ENCODE data around the gene KATNB1.

DNA sequence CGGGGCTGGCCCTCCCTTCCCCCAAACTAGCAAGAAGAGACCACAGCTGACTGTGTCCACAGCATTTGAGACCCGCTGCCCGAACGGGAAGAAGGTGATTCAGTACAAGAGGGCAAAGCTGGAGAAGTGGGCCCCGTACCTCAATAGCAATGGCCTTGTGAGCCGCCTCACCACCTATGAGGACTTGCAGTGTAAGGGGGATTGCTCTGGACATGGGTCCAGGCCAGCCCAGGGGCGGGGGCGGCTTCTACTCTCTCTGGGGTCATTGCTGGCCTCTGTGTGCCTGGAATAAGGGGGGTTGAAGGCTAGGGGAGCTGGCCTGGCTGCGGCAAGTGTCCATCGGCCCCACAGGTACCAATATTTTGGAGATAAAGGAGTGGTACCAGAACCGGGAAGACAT lies 12.9 kb upstream of the KATNB1 start:
- no peak for TF ChIP-seq POLR2AphosphoS5 (IDR thresholded peaks at IDR 0.05)
- TF ChIP-seq, protein P1, sequence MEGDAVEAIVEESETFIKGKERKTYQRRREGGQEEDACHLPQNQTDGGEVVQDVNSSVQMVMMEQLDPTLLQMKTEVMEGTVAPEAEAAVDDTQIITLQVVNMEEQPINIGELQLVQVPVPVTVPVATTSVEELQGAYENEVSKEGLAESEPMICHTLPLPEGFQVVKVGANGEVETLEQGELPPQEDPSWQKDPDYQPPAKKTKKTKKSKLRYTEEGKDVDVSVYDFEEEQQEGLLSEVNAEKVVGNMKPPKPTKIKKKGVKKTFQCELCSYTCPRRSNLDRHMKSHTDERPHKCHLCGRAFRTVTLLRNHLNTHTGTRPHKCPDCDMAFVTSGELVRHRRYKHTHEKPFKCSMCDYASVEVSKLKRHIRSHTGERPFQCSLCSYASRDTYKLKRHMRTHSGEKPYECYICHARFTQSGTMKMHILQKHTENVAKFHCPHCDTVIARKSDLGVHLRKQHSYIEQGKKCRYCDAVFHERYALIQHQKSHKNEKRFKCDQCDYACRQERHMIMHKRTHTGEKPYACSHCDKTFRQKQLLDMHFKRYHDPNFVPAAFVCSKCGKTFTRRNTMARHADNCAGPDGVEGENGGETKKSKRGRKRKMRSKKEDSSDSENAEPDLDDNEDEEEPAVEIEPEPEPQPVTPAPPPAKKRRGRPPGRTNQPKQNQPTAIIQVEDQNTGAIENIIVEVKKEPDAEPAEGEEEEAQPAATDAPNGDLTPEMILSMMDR (IDR thresholded peaks at IDR 0.05), result no peak
